Common myeloid progenitor, CD34-positive (primary cell): ENCODE data around the gene MYLK4.

Experiments
- CTCF ChIA-PET: fragments of 350-600 bp; sonication (Branson Sonifier 250); formaldehyde crosslinking; loops from one replicate; lab custom pipeline; 2021; ENCODE audit warnings: antibody characterized with exemption; lab: Charles Lee
- POLR2A ChIA-PET: fragments of 350-600 bp; sonication (Branson Sonifier 250); formaldehyde crosslinking; loops from one replicate; lab custom pipeline; 2021; ENCODE audit warnings: antibody characterized with exemption; lab: Charles Lee
- DNase-seq, 3 donors: peaks; one replicate each; pipeline versions ENCODE4 v3.0.0 to v3.0.0-alpha.2; 2013
- H3K27ac ChIP-seq, 2 experiments: 1 replicate in 1 of 2; 2 replicates in 1 of 2; pipeline ENCODE4 v1.7.0; 2013; ENCODE audit warnings: inconsistent platforms in 2 of 2, low read length in 2 of 2, mild to moderate bottlenecking in 2 of 2, low read depth in 1 of 2, moderate library complexity in 1 of 2; ENCODE audit not compliant: severe bottlenecking in 2 of 2, insufficient read depth in 1 of 2, poor library complexity in 1 of 2
- H3K27me3 ChIP-seq, 5 experiments: replicated peaks in 2 of 5; 1 replicate in 3 of 5; 2 replicates in 2 of 5; pipeline versions ENCODE4 v1.6.1 to v1.7.0; 2013; ENCODE audit warnings: low read length in 4 of 5, mild to moderate bottlenecking in 2 of 5, moderate library complexity in 2 of 5, inconsistent platforms in 1 of 5; ENCODE audit not compliant: insufficient read depth in 5 of 5, control insufficient read depth in 4 of 5
- H3K36me3 ChIP-seq, 4 experiments: 1 replicate in 2 of 4; 2 replicates in 2 of 4; pipeline versions ENCODE4 v1.6.1 to v1.7.0; 2013; ENCODE audit warnings: low read length in 3 of 4, control low read depth in 1 of 4, mild to moderate bottlenecking in 1 of 4; ENCODE audit not compliant: control insufficient read depth in 4 of 4, insufficient read depth in 4 of 4
- H3K4me1 ChIP-seq, 4 experiments: 1 replicate in 3 of 4; 2 replicates in 1 of 4; pipeline versions ENCODE4 v1.6.1 to v1.7.1; 2013; ENCODE audit warnings: low read length in 3 of 4, mild to moderate bottlenecking in 3 of 4, control low read depth in 1 of 4, inconsistent platforms in 1 of 4, moderate library complexity in 1 of 4; ENCODE audit not compliant: control insufficient read depth in 4 of 4, insufficient read depth in 4 of 4; ENCODE audit errors: control extremely low read depth in 1 of 4
- H3K4me3 ChIP-seq, 7 experiments: 1 replicate in 4 of 7; 2 replicates in 3 of 7; pipeline versions ENCODE4 v1.5.1 to v1.7.0; 2013; ENCODE audit warnings: mild to moderate bottlenecking in 7 of 7, low read length in 6 of 7, moderate library complexity in 6 of 7, inconsistent platforms in 2 of 7, low read depth in 2 of 7, control low read depth in 1 of 7; ENCODE audit not compliant: insufficient read depth in 4 of 7, control insufficient read depth in 1 of 7; ENCODE audit errors: extremely low read depth in 1 of 7
- H3K9me3 ChIP-seq, 5 experiments: 1 replicate in 4 of 5; 2 replicates in 1 of 5; pipeline versions ENCODE4 v1.6.1 to v1.7.1; 2013; ENCODE audit warnings: low read length in 4 of 5, mild to moderate bottlenecking in 2 of 5, inconsistent platforms in 1 of 5, low read depth in 1 of 5, moderate library complexity in 1 of 5; ENCODE audit not compliant: control insufficient read depth in 4 of 5, insufficient read depth in 2 of 5; ENCODE audit errors: control extremely low read depth in 1 of 5
- WGBS: methylation state at CpG from one replicate; pipeline ENCODE4 v1.1.5; 2013; ENCODE audit not compliant: insufficient coverage; 5-methylcytosine and 5-hydroxymethylcytosine counted together

The MYLK4 gene

DNA sequence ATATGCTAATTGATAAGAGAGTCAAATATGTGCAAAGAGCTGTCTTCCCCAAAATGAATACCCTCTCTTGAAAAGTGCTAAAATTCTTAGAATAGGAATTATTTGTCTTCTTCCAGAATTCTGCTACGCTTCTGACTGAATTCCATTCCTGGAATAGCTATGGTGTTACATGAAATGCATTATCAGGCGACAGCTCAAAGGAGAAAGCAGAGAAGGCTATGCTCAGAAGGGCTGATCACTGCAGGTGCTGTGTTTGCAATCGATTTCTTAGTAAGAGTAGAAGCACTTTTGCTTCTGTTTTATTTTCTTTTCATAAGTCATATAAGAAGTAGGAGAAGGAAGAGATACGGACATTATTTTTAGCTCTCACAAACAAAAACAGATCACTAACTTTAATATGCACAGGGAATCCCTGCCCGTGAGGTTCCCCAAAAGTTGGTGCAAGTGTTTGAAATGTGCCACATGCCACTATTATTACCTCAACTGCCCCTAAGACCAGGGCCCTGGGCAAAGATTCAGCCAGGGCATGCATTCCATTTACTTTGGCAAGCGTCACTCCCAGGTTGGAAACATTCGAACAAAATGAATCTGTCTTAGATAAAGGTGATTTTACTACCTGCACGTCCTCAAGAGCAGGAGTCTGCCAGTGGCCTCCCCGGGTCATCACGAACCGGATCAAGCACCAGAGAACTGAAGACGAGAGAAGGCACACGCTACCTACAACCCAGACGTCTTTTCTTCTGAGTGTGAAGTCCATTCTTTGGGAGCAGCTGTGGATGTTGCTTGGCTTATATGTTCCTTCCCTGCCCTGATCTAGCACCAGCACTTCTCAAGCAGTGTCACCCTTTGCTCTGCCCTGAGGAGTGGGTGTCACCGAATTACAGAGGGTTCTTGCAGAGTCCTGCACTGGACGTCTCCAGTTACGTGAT lies 7.2 kb downstream of the MYLK4 start:
- 98% methylated on average over 16 of the region's 17 CpGs for WGBS
- ChIA-PET POLR2A (no interaction called here), CTCF (interaction anchor here (0.5 to 12.6 kb wide), 6 partner anchors 18 to 111 kb away, joined by 3 to 227 read pairs (median 4); partner anchors contain the start of genes SERPINB1 and WRNIP1)
- Histone ChIP-seq H3K27me3 (no peaks in the 10 kb centered on the region), H3K9me3 (no peaks in the 10 kb centered on the region), H3K4me1 (peaks cover 0 to 37% (median 25%) of the 10 kb centered on the region in 4 experiments), H3K36me3 (no peaks in the 10 kb centered on the region), H3K27ac (no peak overlapping the region), H3K4me3 (no peak overlapping the region)
- no peak for DNase-seq

GRCh38 chr6:2741756-2742155 lies 9.0 kb downstream of the MYLK4 start:
- H3K27me3 ChIP-seq = no peaks in the 10 kb centered on the region
- POLR2A ChIA-PET = no interaction called here
- no peak overlapping the region for H3K27ac ChIP-seq
- H3K36me3 ChIP-seq = no peaks in the 10 kb centered on the region
- CTCF ChIA-PET = interaction anchor here (0.6 to 7.5 kb wide), 8 partner anchors 9 to 216 kb away, joined by 3 to 82 read pairs (median 10); partner anchors contain the start of genes MYLK4 and WRNIP1
- H3K9me3 ChIP-seq = no peaks in the 10 kb centered on the region
- H3K4me3 ChIP-seq = no peak overlapping the region
- DNase-seq = no peak
- WGBS = no CpG with 5 or more reads among the region's 2 CpGs
- peaks cover 7 to 36% (median 26%) of the 10 kb centered on the region in 4 experiments for H3K4me1 ChIP-seq

- Histone ChIP-seq H3K36me3 (no peaks in the 10 kb centered on the region), H3K4me1 (peaks cover 7 to 36% (median 26%) of the 10 kb centered on the region in 4 experiments), H3K4me3 (no peak overlapping the region), H3K9me3 (no peaks in the 10 kb centered on the region), H3K27me3 (no peaks in the 10 kb centered on the region), H3K27ac (no peak overlapping the region)
- CTCF ChIA-PET = interaction anchor here (1.1 to 9.3 kb wide), 12 partner anchors 9 to 250 kb away, joined by 3 to 174 read pairs (median 18); partner anchors contain the start of genes MYLK4 and WRNIP1
- DNase-seq = no peak
- WGBS = 64% methylated on average over 5 of the region's 5 CpGs
- POLR2A ChIA-PET = no interaction called here
Measured at GRCh38 chr6:2740581-2740980, 10.1 kb downstream of the MYLK4 start.

DNA sequence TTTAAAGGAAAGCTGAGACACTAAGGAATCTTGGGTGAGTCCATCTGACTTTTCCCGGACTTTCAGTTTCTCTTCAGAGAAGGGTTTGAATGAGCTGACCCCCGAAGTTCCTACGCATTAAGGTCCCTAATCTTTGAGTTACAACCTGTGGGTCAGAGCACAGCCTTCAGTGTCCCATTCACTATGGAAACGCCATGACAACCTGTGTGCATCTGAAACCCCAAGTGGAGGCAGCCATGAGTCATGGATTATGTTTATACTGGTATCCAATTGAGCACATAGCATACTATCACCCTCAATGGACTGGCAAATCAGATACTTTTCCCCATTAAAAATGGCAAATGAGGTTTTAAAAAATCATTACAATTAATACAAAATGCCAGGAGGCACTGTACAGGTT lies 11.4 kb downstream of the MYLK4 start:
- Histone ChIP-seq H3K27ac (no peak overlapping the region), H3K4me3 (peak overlapping the region in 1 of 7 experiments; percentile 24), H3K36me3 (no peaks in the 10 kb centered on the region), H3K9me3 (no peaks in the 10 kb centered on the region), H3K27me3 (no peaks in the 10 kb centered on the region), H3K4me1 (peaks cover 7 to 33% (median 22%) of the 10 kb centered on the region in 4 experiments)
- ChIA-PET CTCF (interaction anchor here (1.2 to 9.3 kb wide), 16 partner anchors 10 to 250 kb away, joined by 3 to 174 read pairs (median 20); partner anchors contain the start of genes MYLK4, SERPINB1 and WRNIP1), POLR2A (no interaction called here)
- 100% methylated on average over 3 of the region's 4 CpGs for WGBS
- peak in 2 of 3 donors; percentile 72 to 76 for DNase-seq

DNA sequence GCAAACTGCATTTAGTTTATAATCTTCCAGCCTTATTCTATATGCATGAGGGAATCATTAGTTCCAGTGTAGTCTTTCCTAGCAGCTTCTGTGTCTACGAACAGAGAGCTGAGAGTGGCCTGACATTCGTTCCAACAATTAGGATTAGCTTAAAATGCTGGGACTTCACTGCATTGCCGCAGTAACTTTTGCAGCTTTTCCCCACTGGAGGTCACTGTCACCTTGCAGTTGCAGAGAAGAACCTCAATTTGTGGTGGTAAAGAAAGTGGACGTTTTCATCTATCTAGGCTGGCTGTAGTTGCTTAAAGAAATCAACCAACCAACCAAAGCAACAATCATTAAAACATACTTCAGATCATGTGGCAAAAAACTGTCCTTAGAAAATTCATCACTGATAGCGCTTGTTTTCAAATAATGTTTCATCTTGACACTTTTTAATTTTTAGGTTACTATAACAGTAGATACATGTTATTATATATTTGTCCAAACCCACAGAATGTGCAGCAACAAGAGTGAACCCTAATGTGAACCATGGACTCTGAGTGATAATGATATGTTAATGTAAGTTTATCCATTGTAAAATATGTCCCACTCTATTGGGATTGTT lies 12.2 kb downstream of the MYLK4 start:
- peak; percentile 84 to 91 (median 88) for DNase-seq
- Histone ChIP-seq H3K27ac (no peak overlapping the region), H3K4me1 (peaks cover 9 to 38% (median 25%) of the 10 kb centered on the region in 4 experiments), H3K36me3 (no peaks in the 10 kb centered on the region), H3K4me3 (no peak overlapping the region), H3K27me3 (no peaks in the 10 kb centered on the region), H3K9me3 (no peaks in the 10 kb centered on the region)
- ChIA-PET POLR2A (interaction anchor here (0.7 to 1.5 kb wide), 2 partner anchors 20 to 103 kb away, joined by 3 to 5 read pairs; partner anchors contain the start of gene SERPINB1), CTCF (interaction anchor here (0.7 to 9.3 kb wide), 34 partner anchors 11 to 1142 kb away, joined by 3 to 174 read pairs (median 5); partner anchors contain the start of genes MYLK4, SERPINB1 and WRNIP1)
- 4% methylated on average over 3 of the region's 5 CpGs for WGBS

DNA sequence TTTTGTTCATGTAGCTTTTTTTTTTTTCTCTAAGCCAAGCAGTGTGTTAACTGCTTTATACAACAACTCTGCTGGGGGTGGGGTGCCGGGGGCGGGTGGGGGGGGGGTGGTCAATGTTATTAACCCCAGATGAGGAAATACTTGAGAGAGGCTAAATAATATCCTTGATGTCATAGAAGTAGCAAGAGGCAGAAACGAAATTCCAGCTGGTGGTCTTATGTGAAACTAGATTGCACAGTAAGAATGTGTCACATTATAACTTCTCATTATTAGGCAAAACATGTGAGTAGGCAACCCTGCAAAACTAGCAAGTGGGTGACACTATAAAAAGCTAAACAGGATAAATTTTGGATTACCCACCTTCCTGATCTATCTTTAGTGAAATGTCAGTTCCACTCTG lies 12.8 kb downstream of the MYLK4 start:
- ChIA-PET CTCF (interaction anchor here (0.7 to 9.3 kb wide), 34 partner anchors 11 to 1141 kb away, joined by 3 to 174 read pairs (median 5); partner anchors contain the start of genes MYLK4, SERPINB1 and WRNIP1), POLR2A (interaction anchor here (0.7 to 1.5 kb wide), 2 partner anchors 19 to 104 kb away, joined by 3 to 5 read pairs; partner anchors contain the start of gene SERPINB1)
- H3K9me3 ChIP-seq = no peaks in the 10 kb centered on the region
- DNase-seq = no peak
- H3K4me3 ChIP-seq = no peak overlapping the region
- peaks cover 9 to 40% (median 27%) of the 10 kb centered on the region in 4 experiments for H3K4me1 ChIP-seq
- no CpG with 5 or more reads among the region's 3 CpGs for WGBS
- no peaks in the 10 kb centered on the region for H3K36me3 ChIP-seq
- no peak overlapping the region for H3K27ac ChIP-seq
- no peaks in the 10 kb centered on the region for H3K27me3 ChIP-seq
